GM12878 (cell line): Measurements from ENCODE around the gene BTBD7. TPM values are rescaled to one million over a fixed set of nuclear protein-coding genes. Genes with fewer than 3 reads are reported as not detected.

Experiments
- ATAC-seq: fragments of 200-7000 bp; cut with Tn5 transposase; 3 replicates; pipeline ENCODE4 v1.9.1; 2020; ENCODE audit warnings: mild to moderate bottlenecking, moderate library complexity
- BruUV-seq: library from RNA; stranded (reverse); fragments of 400-500 nt; replicated peaks from 2 replicates; lab custom pipeline; 2021; lab: Mats Ljungman, UMichigan
- CTCF ChIA-PET: fragments of 300-600 bp; sonication (Branson Sonifier 250); formaldehyde crosslinking; extraction: SDS; loops from one replicate; lab custom pipeline; 2021; ENCODE audit warnings: inconsistent platforms; lab: Yijun Ruan, JAX
- POLR2A ChIA-PET: fragments of 350-600 bp; formaldehyde crosslinking; extraction: SDS; loops from one replicate; lab custom pipeline; 2021; ENCODE audit warnings: inconsistent platforms; lab: Charles Lee
- RAD21 ChIA-PET: fragments of 300-600 bp; sonication (Branson Sonifier 250); formaldehyde crosslinking; loops from one replicate; lab custom pipeline; 2023; ENCODE audit warnings: antibody characterized with exemption; ENCODE audit not compliant: unreplicated experiment; lab: Charles Lee
- SMC1A ChIA-PET: fragments of 300-600 bp; sonication (Branson Sonifier 250); formaldehyde crosslinking; loops from one replicate; lab custom pipeline; 2023; ENCODE audit not compliant: unreplicated experiment, uncharacterized antibody; lab: Charles Lee
- DNase-seq: peaks from one replicate; pipeline ENCODE4 v3.0.0-alpha.2; 2011; ENCODE audit warnings: low read depth, low spot score
- FAIRE-seq: peaks from 3 replicates; lab custom pipeline; 2011; peaks lifted over from hg19 to GRCh38; lab: Jason Lieb, UNC
- H2AFZ ChIP-seq: 2 replicates; pipeline ENCODE4 v1.6.0; 2011; ENCODE audit warnings: low read depth, low read length, control low read depth; ENCODE audit not compliant: control insufficient read depth
- H3K27ac ChIP-seq: 2 replicates; pipeline ENCODE4 v1.5.1; 2011; ENCODE audit warnings: control low read depth; ENCODE audit not compliant: control insufficient read depth, insufficient read depth
- H3K27me3 ChIP-seq, 2 experiments: replicated peaks in 1 of 2; 2 replicates each; pipeline versions ENCODE4 v1.6.0 to v1.6.1; 2011; ENCODE audit warnings: low read length in 1 of 2; ENCODE audit not compliant: control insufficient read depth in 2 of 2, insufficient read depth in 2 of 2
- H3K36me3 ChIP-seq, 2 experiments: 2 replicates each; pipeline ENCODE4 v1.5.1; 2011; ENCODE audit warnings: low read length in 1 of 2; ENCODE audit not compliant: control insufficient read depth in 2 of 2, insufficient read depth in 2 of 2
- H3K4me1 ChIP-seq: 2 replicates; pipeline ENCODE4 v1.6.1; 2011; ENCODE audit warnings: mild to moderate bottlenecking, low read length, moderate library complexity, mixed read lengths; ENCODE audit not compliant: control insufficient read depth, insufficient read depth
- H3K4me2 ChIP-seq: 2 replicates; pipeline ENCODE4 v1.6.0; 2011; ENCODE audit warnings: control low read depth; ENCODE audit not compliant: control insufficient read depth, insufficient read depth
- H3K4me3 ChIP-seq: fragments of 200-600 bp; sonication (generic); 2 replicates; pipeline ENCODE4 v1.5.1; 2016
- H3K79me2 ChIP-seq: 2 replicates; pipeline ENCODE4 v1.6.0; 2011; ENCODE audit warnings: low read length; ENCODE audit not compliant: control insufficient read depth, insufficient read depth
- H3K9ac ChIP-seq: 2 replicates; pipeline ENCODE4 v1.8.0; 2011; ENCODE audit warnings: low read length, control low read depth, mixed read lengths; ENCODE audit not compliant: control insufficient read depth, insufficient read depth
- H3K9me3 ChIP-seq: replicated peaks from 3 replicates; pipeline ENCODE4 v1.5.1; 2011; ENCODE audit warnings: mild to moderate bottlenecking, low read length; ENCODE audit not compliant: control insufficient read depth, insufficient read depth
- H4K20me1 ChIP-seq: 2 replicates; pipeline ENCODE4 v1.6.0; 2011; ENCODE audit not compliant: control insufficient read depth, insufficient read depth
- CHD2 ChIP-seq: IDR thresholded peaks from 2 replicates; pipeline ENCODE4 v1.6.1; 2011; ENCODE audit warnings: low read depth, low read length, improper control_type of control experiment, borderline replicate concordance
- MEF2B ChIP-seq: fragments of 450-650 bp; IDR thresholded peaks from 2 replicates; pipeline ENCODE4 v1.6.1; 2018; ENCODE audit warnings: mild to moderate bottlenecking, moderate library complexity; ENCODE audit not compliant: partially characterized antibody, poor library complexity, severe bottlenecking
- MLLT1 ChIP-seq: fragments of 450-650 bp; IDR thresholded peaks from 2 replicates; pipeline ENCODE4 v1.6.1; 2016; ENCODE audit warnings: mild to moderate bottlenecking
- MXI1 ChIP-seq: fragments of 150-350 bp; IDR thresholded peaks from 2 replicates; pipeline ENCODE4 v1.6.1; 2011; ENCODE audit warnings: low read depth, mild to moderate bottlenecking, inconsistent platforms, low read length, improper control_type of control experiment
- POLR2A ChIP-seq: IDR thresholded peaks from 2 replicates; pipeline ENCODE4 v1.6.1; 2011; ENCODE audit warnings: low read depth, mild to moderate bottlenecking, low read length
- PRDM15 ChIP-seq: fragments of 450-650 bp; formaldehyde crosslinking; IDR thresholded peaks from 2 replicates; pipeline ENCODE4 v1.4.0; 2020; ENCODE audit warnings: mild to moderate bottlenecking, moderate library complexity
- RAD21 ChIP-seq: IDR thresholded peaks from 2 replicates; pipeline ENCODE4 v1.6.1; 2011; ENCODE audit warnings: mild to moderate bottlenecking, low read depth, low read length, moderate library complexity; ENCODE audit not compliant: insufficient read depth
- RUNX3 ChIP-seq: IDR thresholded peaks from 2 replicates; pipeline ENCODE4 v1.6.1; 2012; ENCODE audit warnings: low read length, inconsistent platforms
- ZBTB33 ChIP-seq: fragments of 450-650 bp; IDR thresholded peaks from 2 replicates; pipeline ENCODE4 v1.6.1; 2017; ENCODE audit warnings: mild to moderate bottlenecking
- ZNF592 ChIP-seq: fragments of 450-650 bp; IDR thresholded peaks from 2 replicates; pipeline ENCODE4 v1.6.1; 2017; ENCODE audit warnings: mild to moderate bottlenecking, moderate library complexity
- whole genome bisulfite sequencing: methylation state at CpG from one replicate; pipeline ENCODE4 v1.1.6; 2016; ENCODE audit warnings: low lambda C conversion rate; ENCODE audit not compliant: insufficient replicate concordance, insufficient coverage; ENCODE audit errors: missing lambda C conversion rate; 5-methylcytosine and 5-hydroxymethylcytosine counted together
- in situ Hi-C: fragments of 300-500 bp; cut with MboI; formaldehyde crosslinking; loops from 9 replicates; pipeline ENCODE4 v1.14.3; 2018; ENCODE audit warnings: mixed read lengths
- intact Hi-C: fragments of 100-400 bp; cut with micrococcal nuclease; formaldehyde crosslinking; loops from one replicate; pipeline ENCODE4 v1.14.2; 2022; ENCODE audit not compliant: unreplicated experiment
- polyA plus RNA-seq, 11 experiments: library from polyadenylated mRNA; depleted of rRNA in 4 of 11; unstranded in 6 of 11; stranded (reverse) in 5 of 11; fragments of >200 nt; fragmentation: Nextera tagmentation in 4 of 11; fragmentation: Illumina TruSeq in 1 of 11; extraction: Ambion mirVana in 4 of 11; extraction: Trizol in 1 of 11; gene quantifications; 1 replicate in 1 of 11; 2 replicates in 10 of 11; pipeline versions ENCODE4 v1.2.1 to v1.2.3, GENCODE V29; 2011 to 2016; ENCODE audit warnings: inconsistent platforms in 2 of 11, missing spikeins in 2 of 11, low read depth in 1 of 11
- total RNA-seq, 4 experiments: library from RNA; depleted of rRNA in 3 of 4; stranded (reverse); fragments of >200 nt in 3 of 4; fragmentation: Illumina TruSeq in 1 of 4; extraction: Trizol in 1 of 4; gene quantifications; 2 replicates each; pipeline versions ENCODE4 v1.2.1 to v1.2.3, GENCODE V29; 2013 to 2021

BTBD7 gene
- total and polyA plus RNA-seq, 10 of the 15 experiments (the other 5 are each of a cell fraction or from before 2014, with no cell fraction given): 3.6 to 17.0 (median 9.6) TPM

- in situ Hi-C loops: no loop called here
- Histone ChIP-seq H3K27ac (peak overlapping the region; percentile 68), H4K20me1 (0 out of 2 replicates have a peak, but pooled peaks cover 4% of the 10 kb centered on the region), H3K79me2 (peaks cover 68% of the 10 kb centered on the region), H3K4me2 (peak overlapping the region; percentile 78), H3K9me3 (no peaks in the 10 kb centered on the region; the same call in 2 of the 3 replicates), H3K4me3 (peak overlapping the region; percentile 86), H3K9ac (peak overlapping the region; percentile 86), H2AFZ (peak overlapping the region; percentile 3; the same call in 1 of the 2 replicates), H3K27me3 (no peaks in the 10 kb centered on the region), H3K36me3 (no peaks in the 10 kb centered on the region), H3K4me1 (peaks cover 8% of the 10 kb centered on the region)
- CTCF ChIA-PET: interaction anchor here (0.9 to 4.1 kb wide), 8 partner anchors 12 to 218 kb away, joined by 3 to 26 read pairs (median 4); no protein-coding TSS in a partner anchor
- ATAC-seq (peak; percentile 8), DNase-seq (no peak), FAIRE-seq (no peak)
- BruUV-seq: no TSS peak
- SMC1A ChIA-PET: interaction anchor here (0.6 to 3.3 kb wide), 19 partner anchors 12 to 351 kb away, joined by 3 to 41 read pairs (median 6); partner anchors contain the start of genes GON7 and UBR7
- 23% methylated on average over 21 of the region's 21 CpGs for WGBS
- intact Hi-C loops: loop anchor here (2.0 to 5.0 kb wide), 2 partner anchors 200 to 217 kb away; no protein-coding TSS in a partner anchor
- RAD21 ChIA-PET: interaction anchor here (0.6 to 3.6 kb wide), 16 partner anchors 10 to 217 kb away, joined by 3 to 18 read pairs (median 6); partner anchors contain the start of genes GON7 and UBR7
- POLR2A ChIA-PET: interaction anchor here (0.6 to 2.4 kb wide), 7 partner anchors 14 to 215 kb away, joined by 3 to 11 read pairs (median 5); no protein-coding TSS in a partner anchor
- TF ChIP-seq POLR2A: no peak
- TF ChIP-seq ZNF592: no peak
- no peak for TF ChIP-seq ZBTB33
- TF ChIP-seq MEF2B: peak; percentile 89
- TF ChIP-seq MLLT1: 0 out of 2 replicates have a peak, but pooled peaks have one; percentile 6
- TF ChIP-seq MXI1: peak; percentile 59; the same call in 1 of the 2 replicates
- no peak for TF ChIP-seq RAD21
- TF ChIP-seq PRDM15: no peak
- no peak for TF ChIP-seq CHD2
- TF ChIP-seq RUNX3: 0 out of 2 replicates have a peak, but pooled peaks have one; percentile 6
These were observed 974 bp downstream of the BTBD7 start for GRCh38 chr14:93331728-93332396.
